Right lobe of liver (tissue), 4 donors: ENCODE measurements around the gene GPC5.

Experiments
- POLR2A ChIP-seq: fragments of 450-650 bp; IDR thresholded peaks from one replicate; pipeline ENCODE4 v1.6.1; 2017; ENCODE audit warnings: antibody characterized with exemption, mild to moderate bottlenecking
- TF ChIP-seq, protein P1 (sequence below), 4 donors: fragments of 200-600 bp in 3 of 4; fragments of 450-650 bp in 1 of 4; IDR thresholded peaks; one replicate each; pipeline versions ENCODE4 v1.5.1 to v1.8.0; 2016 to 2022; ENCODE audit warnings: antibody characterized with exemption in 4 of 4, mild to moderate bottlenecking in 2 of 4
- donor health status: DM: no; HTN: no; CAD: no.
- donor health status: DM: no; HTN: no; CAD: no.
- donor health status: DM: no; HTN: yes; CAD: no.

- TF ChIP-seq, protein P1, sequence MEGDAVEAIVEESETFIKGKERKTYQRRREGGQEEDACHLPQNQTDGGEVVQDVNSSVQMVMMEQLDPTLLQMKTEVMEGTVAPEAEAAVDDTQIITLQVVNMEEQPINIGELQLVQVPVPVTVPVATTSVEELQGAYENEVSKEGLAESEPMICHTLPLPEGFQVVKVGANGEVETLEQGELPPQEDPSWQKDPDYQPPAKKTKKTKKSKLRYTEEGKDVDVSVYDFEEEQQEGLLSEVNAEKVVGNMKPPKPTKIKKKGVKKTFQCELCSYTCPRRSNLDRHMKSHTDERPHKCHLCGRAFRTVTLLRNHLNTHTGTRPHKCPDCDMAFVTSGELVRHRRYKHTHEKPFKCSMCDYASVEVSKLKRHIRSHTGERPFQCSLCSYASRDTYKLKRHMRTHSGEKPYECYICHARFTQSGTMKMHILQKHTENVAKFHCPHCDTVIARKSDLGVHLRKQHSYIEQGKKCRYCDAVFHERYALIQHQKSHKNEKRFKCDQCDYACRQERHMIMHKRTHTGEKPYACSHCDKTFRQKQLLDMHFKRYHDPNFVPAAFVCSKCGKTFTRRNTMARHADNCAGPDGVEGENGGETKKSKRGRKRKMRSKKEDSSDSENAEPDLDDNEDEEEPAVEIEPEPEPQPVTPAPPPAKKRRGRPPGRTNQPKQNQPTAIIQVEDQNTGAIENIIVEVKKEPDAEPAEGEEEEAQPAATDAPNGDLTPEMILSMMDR (IDR thresholded peaks at IDR 0.05): no peak
- TF ChIP-seq POLR2A: no peak
These were observed 174.0 kb downstream of the GPC5 start for GRCh38 chr13:91572439-91572838.
